Measurements from ENCODE around the gene NAALADL2.

The NAALADL2 gene

GRCh38 chr3:174859114-174859735 is at the start of gene NAALADL2:
NAALADL2 (plus strand) TSS chr3:174859334.
- H3K27ac Mint-ChIP-seq: no peak within 1 kb of the TSS
- H3K4me1 Mint-ChIP-seq: no peaks in the 10 kb centered on the region

GRCh38 chr3:174810254-174810653 is 48.9 kb upstream of the NAALADL2 start:
- Mint-ChIP-seq H3K4me1 (no peaks in the 10 kb centered on the region), H3K27ac (no peak overlapping the region), H3K9me3 (peaks cover 7 to 17% of the 10 kb centered on the region in 2 donors), H3K27me3 (no peaks in the 10 kb centered on the region), H3K4me3 (no peak overlapping the region)
- no peak for ATAC-seq
- DNase-seq: no peak

More at GRCh38 chr3:174859114-174859735, at the start of gene NAALADL2:
- Mint-ChIP-seq H3K27me3 (no peaks in the 10 kb centered on the region), H3K4me3 (no peak within 1 kb of the TSS), H3K9me3 (no peaks in the 10 kb centered on the region)
- DNase-seq (no peak), ATAC-seq (no peak)

GRCh38 chr3:174812172-174812862 is 46.8 kb upstream of the NAALADL2 start:
- H3K9me3 Mint-ChIP-seq: peaks cover 7 to 17% of the 10 kb centered on the region in 2 donors

GRCh38 chr3:174815750-174816149 is 43.4 kb upstream of the NAALADL2 start:
- ATAC-seq (no peak), DNase-seq (no peak)
- no peak overlapping the region for H3K4me3 Mint-ChIP-seq
- H3K27ac Mint-ChIP-seq: no peak overlapping the region
- no peaks in the 10 kb centered on the region for H3K4me1 Mint-ChIP-seq
- H3K27me3 Mint-ChIP-seq: no peaks in the 10 kb centered on the region
- H3K9me3 Mint-ChIP-seq: peaks cover 1 to 5% of the 10 kb centered on the region in 2 donors

More at GRCh38 chr3:174812172-174812862, 46.8 kb upstream of the NAALADL2 start:
- H3K4me1 Mint-ChIP-seq: no peaks in the 10 kb centered on the region
- no peak for DNase-seq
- no peak overlapping the region for H3K4me3 Mint-ChIP-seq
- H3K27ac Mint-ChIP-seq: no peak overlapping the region
- H3K27me3 Mint-ChIP-seq: no peaks in the 10 kb centered on the region
- no peak for ATAC-seq

GRCh38 chr3:174820885-174821284 is 38.2 kb upstream of the NAALADL2 start:
- no peak for ATAC-seq
- DNase-seq: no peak
- H3K27ac Mint-ChIP-seq: no peak overlapping the region
- no peak overlapping the region for H3K4me3 Mint-ChIP-seq
- H3K4me1 Mint-ChIP-seq: no peaks in the 10 kb centered on the region
- H3K9me3 Mint-ChIP-seq: peaks cover 0 to 4% of the 10 kb centered on the region in 2 donors
- H3K27me3 Mint-ChIP-seq: no peaks in the 10 kb centered on the region

- DNase-seq: no peak
- Mint-ChIP-seq H3K9me3 (peaks cover 0 to 8% of the 10 kb centered on the region in 2 donors), H3K27ac (no peak overlapping the region), H3K27me3 (no peaks in the 10 kb centered on the region), H3K4me3 (no peak overlapping the region), H3K4me1 (no peaks in the 10 kb centered on the region)
- ATAC-seq: no peak
These were observed 37.7 kb upstream of the NAALADL2 start for GRCh38 chr3:174821477-174821876.

GRCh38 chr3:174822320-174822719 is 36.8 kb upstream of the NAALADL2 start:
- H3K4me1 Mint-ChIP-seq: no peaks in the 10 kb centered on the region
- no peak overlapping the region for H3K4me3 Mint-ChIP-seq
- H3K27me3 Mint-ChIP-seq: no peaks in the 10 kb centered on the region
- no peak overlapping the region for H3K27ac Mint-ChIP-seq
- DNase-seq: no peak
- peaks cover 0 to 13% of the 10 kb centered on the region in 2 donors for H3K9me3 Mint-ChIP-seq
- ATAC-seq: no peak

GRCh38 chr3:174826069-174826468 is 33.1 kb upstream of the NAALADL2 start:
- Mint-ChIP-seq H3K9me3 (peaks cover 4 to 18% of the 10 kb centered on the region in 2 donors), H3K27ac (no peak overlapping the region), H3K4me3 (no peak overlapping the region), H3K4me1 (no peaks in the 10 kb centered on the region), H3K27me3 (no peaks in the 10 kb centered on the region)
- ATAC-seq (no peak), DNase-seq (no peak)

- DNase-seq (no peak), ATAC-seq (no peak)
- peaks cover 5 to 11% of the 10 kb centered on the region in 2 donors for H3K9me3 Mint-ChIP-seq
- no peaks in the 10 kb centered on the region for H3K27me3 Mint-ChIP-seq
- no peak overlapping the region for H3K4me3 Mint-ChIP-seq
- no peaks in the 10 kb centered on the region for H3K4me1 Mint-ChIP-seq
- no peak overlapping the region for H3K27ac Mint-ChIP-seq
These were observed 14.4 kb upstream of the NAALADL2 start for GRCh38 chr3:174844746-174845145.

GRCh38 chr3:174846055-174846454 is 13.1 kb upstream of the NAALADL2 start:
- Mint-ChIP-seq H3K4me3 (no peak overlapping the region), H3K27me3 (no peaks in the 10 kb centered on the region), H3K27ac (no peak overlapping the region), H3K9me3 (peaks cover 5 to 22% of the 10 kb centered on the region in 2 donors), H3K4me1 (no peaks in the 10 kb centered on the region)
- ATAC-seq (no peak), DNase-seq (no peak)

- Mint-ChIP-seq H3K27me3 (no peaks in the 10 kb centered on the region), H3K4me3 (no peak overlapping the region), H3K9me3 (peaks cover 0 to 14% of the 10 kb centered on the region in 2 donors), H3K27ac (no peak overlapping the region), H3K4me1 (no peaks in the 10 kb centered on the region)
- no peak for DNase-seq
- ATAC-seq: no peak
These were observed 4.1 kb upstream of the NAALADL2 start for GRCh38 chr3:174854987-174855386.

- Mint-ChIP-seq H3K27me3 (no peaks in the 10 kb centered on the region), H3K4me3 (no peak overlapping the region), H3K4me1 (no peaks in the 10 kb centered on the region), H3K9me3 (no peaks in the 10 kb centered on the region), H3K27ac (no peak overlapping the region)
- no peak for ATAC-seq
- no peak for DNase-seq
These were observed 1.8 kb upstream of the NAALADL2 start for GRCh38 chr3:174857301-174857700.

- Mint-ChIP-seq H3K27ac (no peak overlapping the region), H3K27me3 (no peaks in the 10 kb centered on the region), H3K4me1 (no peaks in the 10 kb centered on the region), H3K9me3 (no peaks in the 10 kb centered on the region), H3K4me3 (no peak overlapping the region)
- ATAC-seq: no peak
- no peak for DNase-seq
These were observed 781 bp upstream of the NAALADL2 start for GRCh38 chr3:174858353-174858752.

- Mint-ChIP-seq H3K9me3 (no peaks in the 10 kb centered on the region), H3K27me3 (no peaks in the 10 kb centered on the region)
These were observed 622 bp downstream of the NAALADL2 start for GRCh38 chr3:174859756-174860155.

GRCh38 chr3:174862101-174862500 is 3.0 kb downstream of the NAALADL2 start:
- H3K4me3 Mint-ChIP-seq: no peak overlapping the region
- DNase-seq (no peak), ATAC-seq (no peak)
- no peak overlapping the region for H3K27ac Mint-ChIP-seq
- H3K9me3 Mint-ChIP-seq: no peaks in the 10 kb centered on the region
- no peaks in the 10 kb centered on the region for H3K27me3 Mint-ChIP-seq
- H3K4me1 Mint-ChIP-seq: no peaks in the 10 kb centered on the region

More at GRCh38 chr3:174859756-174860155, 622 bp downstream of the NAALADL2 start:
- no peak for DNase-seq
- Mint-ChIP-seq H3K27ac (no peak overlapping the region), H3K4me1 (no peaks in the 10 kb centered on the region), H3K4me3 (no peak overlapping the region)
- no peak for ATAC-seq

GRCh38 chr3:174862666-174863065 is 3.5 kb downstream of the NAALADL2 start:
- ATAC-seq (no peak), DNase-seq (no peak)
- Mint-ChIP-seq H3K9me3 (no peaks in the 10 kb centered on the region), H3K27ac (no peak overlapping the region), H3K4me3 (no peak overlapping the region), H3K27me3 (no peaks in the 10 kb centered on the region), H3K4me1 (no peaks in the 10 kb centered on the region)
